Kidney epithelial cell (primary cell): ENCODE results near the gene HIGD2B. TPM values are rescaled to one million over a fixed set of nuclear protein-coding genes. Genes with fewer than 3 reads are reported as not detected.

Source experiments
- DNase-seq: peaks from one replicate; pipeline ENCODE4 v3.0.0-alpha.2; 2010; ENCODE audit warnings: low read depth
- H3K27me3 ChIP-seq: 2 replicates; pipeline ENCODE4 v1.6.0; 2011; ENCODE audit warnings: low read length; ENCODE audit not compliant: control insufficient read depth, insufficient read depth
- H3K36me3 ChIP-seq: 2 replicates; pipeline ENCODE4 v1.5.1; 2011; ENCODE audit warnings: low read length; ENCODE audit not compliant: control insufficient read depth, insufficient read depth
- H3K4me3 ChIP-seq: 2 replicates; pipeline ENCODE4 v1.5.1; 2011; ENCODE audit warnings: low read depth, mild to moderate bottlenecking, control low read depth, low read length
- total RNA-seq: library from RNA; depleted of rRNA; stranded (reverse); fragments of >200 nt; gene quantifications from 2 replicates; pipeline ENCODE4 v1.2.3, GENCODE V29; 2015
- TF ChIP-seq, protein P1 (sequence below): IDR thresholded peaks from 2 replicates; pipeline ENCODE4 v1.5.1; 2011; ENCODE audit warnings: mild to moderate bottlenecking, moderate library complexity, low read length, control low read depth, inconsistent platforms; ENCODE audit not compliant: insufficient read depth, poor library complexity, severe bottlenecking

HIGD2B gene
- total RNA-seq, 1 donor from 2014 or later, result not detected

DNA sequence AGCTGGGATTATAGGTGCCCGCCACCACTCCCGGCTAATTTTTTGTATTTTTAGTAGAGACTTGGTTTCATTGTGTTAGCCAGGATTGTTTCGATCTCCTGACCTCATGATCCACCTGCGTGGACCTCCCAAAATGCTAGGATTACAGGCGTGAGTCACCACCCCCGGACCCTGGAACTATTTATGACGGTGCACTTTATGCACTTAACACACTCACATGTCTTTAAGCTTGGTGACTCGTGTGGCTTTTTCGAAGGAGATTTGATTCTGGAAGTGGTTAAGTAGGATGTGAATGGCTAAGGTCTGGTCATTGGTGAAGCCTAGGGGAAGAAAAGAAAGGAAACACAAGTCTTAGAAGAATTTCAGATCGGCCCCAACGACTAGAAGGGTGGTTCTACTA, 20.3 kb upstream of the HIGD2B start:
- Histone ChIP-seq H3K27me3 (no peaks in the 10 kb centered on the region), H3K4me3 (no peak overlapping the region), H3K36me3 (no peaks in the 10 kb centered on the region)
- TF ChIP-seq, protein P1, sequence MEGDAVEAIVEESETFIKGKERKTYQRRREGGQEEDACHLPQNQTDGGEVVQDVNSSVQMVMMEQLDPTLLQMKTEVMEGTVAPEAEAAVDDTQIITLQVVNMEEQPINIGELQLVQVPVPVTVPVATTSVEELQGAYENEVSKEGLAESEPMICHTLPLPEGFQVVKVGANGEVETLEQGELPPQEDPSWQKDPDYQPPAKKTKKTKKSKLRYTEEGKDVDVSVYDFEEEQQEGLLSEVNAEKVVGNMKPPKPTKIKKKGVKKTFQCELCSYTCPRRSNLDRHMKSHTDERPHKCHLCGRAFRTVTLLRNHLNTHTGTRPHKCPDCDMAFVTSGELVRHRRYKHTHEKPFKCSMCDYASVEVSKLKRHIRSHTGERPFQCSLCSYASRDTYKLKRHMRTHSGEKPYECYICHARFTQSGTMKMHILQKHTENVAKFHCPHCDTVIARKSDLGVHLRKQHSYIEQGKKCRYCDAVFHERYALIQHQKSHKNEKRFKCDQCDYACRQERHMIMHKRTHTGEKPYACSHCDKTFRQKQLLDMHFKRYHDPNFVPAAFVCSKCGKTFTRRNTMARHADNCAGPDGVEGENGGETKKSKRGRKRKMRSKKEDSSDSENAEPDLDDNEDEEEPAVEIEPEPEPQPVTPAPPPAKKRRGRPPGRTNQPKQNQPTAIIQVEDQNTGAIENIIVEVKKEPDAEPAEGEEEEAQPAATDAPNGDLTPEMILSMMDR, result no peak
- no peak for DNase-seq

DNA sequence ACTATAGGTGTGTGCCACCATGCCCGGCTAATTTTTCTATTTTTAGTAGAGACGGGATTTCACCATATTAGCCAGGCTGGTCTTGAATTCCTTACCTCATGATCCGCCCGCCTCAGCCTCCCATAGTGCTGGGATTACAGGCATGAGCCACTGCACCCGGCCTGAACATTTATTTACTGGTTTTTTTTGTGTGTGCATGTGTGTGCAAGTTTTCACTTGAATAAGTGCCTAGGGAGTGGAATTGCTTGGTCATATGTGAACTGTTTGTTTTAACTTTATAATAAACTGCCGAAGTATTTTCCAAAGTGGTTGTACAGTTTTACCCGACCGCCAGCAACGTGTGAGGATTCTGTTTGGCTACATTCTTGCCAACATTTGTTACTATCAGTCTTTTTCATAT, 14.1 kb upstream of the HIGD2B start:
- no peak for DNase-seq
- Histone ChIP-seq H3K27me3 (no peaks in the 10 kb centered on the region), H3K4me3 (no peak overlapping the region), H3K36me3 (no peaks in the 10 kb centered on the region)
- TF ChIP-seq, protein P1, result no peak

DNA sequence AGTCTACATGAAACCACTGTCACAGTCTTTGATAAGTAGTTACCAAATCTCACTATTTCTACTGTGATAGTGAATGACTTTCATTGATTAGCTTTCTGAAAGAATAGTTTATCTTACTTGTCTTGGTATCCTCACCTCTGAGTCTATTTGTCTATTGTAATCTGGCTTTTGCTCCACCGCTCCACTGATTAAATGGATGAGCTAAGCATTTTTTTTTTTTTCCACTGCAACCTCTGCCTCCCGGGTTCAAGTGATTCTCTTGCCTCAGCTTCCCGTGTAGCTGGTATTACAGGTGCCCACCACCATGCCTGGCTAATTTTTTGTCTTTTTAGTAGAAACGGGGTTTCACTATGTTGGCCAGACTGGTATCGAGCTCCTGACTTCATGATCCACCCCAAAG, 13.0 kb upstream of the HIGD2B start:
- H3K4me3 ChIP-seq, result no peak overlapping the region
- no peak for DNase-seq
- no peaks in the 10 kb centered on the region for H3K27me3 ChIP-seq
- H3K36me3 ChIP-seq, result no peaks in the 10 kb centered on the region
- TF ChIP-seq, protein P1, result no peak

DNA sequence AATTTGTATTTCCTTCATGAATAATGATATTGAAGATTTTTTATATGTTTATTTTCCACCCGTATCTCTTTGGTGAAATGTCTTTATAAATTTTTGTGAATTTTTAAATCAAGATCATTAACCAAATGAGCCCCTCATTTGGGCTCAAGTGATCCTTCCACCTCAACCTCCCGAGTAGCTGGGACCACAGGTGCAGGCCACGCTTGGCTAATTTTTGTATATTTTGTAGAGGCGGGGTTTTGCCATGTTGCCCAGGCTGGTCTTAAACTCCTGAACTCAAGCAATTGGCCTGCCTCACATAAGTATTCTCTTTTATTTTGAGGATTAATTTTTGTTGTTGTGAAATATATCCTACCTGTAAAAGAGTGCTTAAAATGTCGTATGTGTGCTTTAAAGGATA, 5.0 kb upstream of the HIGD2B start:
- H3K36me3 ChIP-seq, result no peaks in the 10 kb centered on the region
- DNase-seq, result no peak
- TF ChIP-seq, protein P1, result no peak
- no peaks in the 10 kb centered on the region for H3K27me3 ChIP-seq
- no peak overlapping the region for H3K4me3 ChIP-seq

DNA sequence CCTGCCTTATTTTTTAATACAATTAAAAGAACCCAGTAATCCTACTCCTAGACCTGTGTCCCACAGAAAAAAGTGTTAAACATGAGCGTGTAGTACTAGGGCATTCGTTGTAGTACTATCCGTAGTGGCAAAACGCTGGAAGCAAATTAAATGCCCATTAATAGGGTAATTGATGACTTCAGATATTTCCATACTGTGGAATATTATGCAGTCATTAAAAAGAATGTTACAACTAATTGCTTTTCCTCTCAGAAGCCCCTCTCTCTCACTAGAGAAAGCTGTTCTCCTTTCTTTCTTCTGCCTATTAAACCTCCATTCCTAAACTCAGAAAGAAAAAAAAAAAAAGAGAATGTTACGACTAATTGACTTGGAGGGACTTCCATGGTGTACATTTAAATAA, 2.7 kb upstream of the HIGD2B start:
- no peak for DNase-seq
- Histone ChIP-seq H3K36me3 (no peaks in the 10 kb centered on the region), H3K27me3 (no peaks in the 10 kb centered on the region), H3K4me3 (no peak overlapping the region)
- TF ChIP-seq, protein P1, result no peak

DNA sequence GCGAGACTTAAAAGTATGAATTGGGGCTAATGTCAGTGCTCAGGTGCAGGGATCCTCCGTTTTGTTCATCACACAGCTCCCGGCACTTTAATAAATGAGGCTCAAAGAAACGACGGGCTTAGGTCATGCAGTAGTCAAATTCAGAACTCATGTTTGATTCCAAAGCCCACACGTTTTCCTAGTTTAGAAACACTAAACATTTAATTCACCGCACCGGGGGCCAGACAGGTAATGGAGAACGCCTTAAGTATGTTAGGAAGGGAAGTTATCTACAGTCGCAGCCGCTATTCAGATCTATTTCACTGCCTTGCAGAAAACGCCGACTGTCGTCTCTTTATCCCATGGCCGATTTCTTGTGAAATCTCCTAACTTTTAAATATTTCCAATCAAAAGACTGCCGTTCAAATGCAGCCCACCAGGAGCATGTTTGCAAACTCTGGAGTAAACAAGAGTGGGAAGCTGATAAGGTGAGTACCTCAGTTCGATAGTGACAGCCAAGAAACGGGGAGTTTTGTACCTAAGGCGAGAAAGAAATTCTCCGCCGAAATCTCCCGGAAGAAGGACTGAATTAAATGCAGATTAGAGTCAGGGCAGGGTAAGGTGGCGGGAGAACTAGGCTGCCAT, 569 bp downstream of the HIGD2B start:
- TF ChIP-seq, protein P1, result no peak
- Histone ChIP-seq H3K27me3 (peaks cover 2% of the 10 kb centered on the region), H3K4me3 (peak overlapping the region; percentile 74), H3K36me3 (no peaks in the 10 kb centered on the region)
- no peak for DNase-seq
